ENCODE results near the gene HOXC6.

Gene HOXC6

GRCh38 chr12:54004841-54005530 is 23.3 kb upstream of the HOXC6 start:
- peaks cover 43% of the 10 kb centered on the region for H3K27me3 Mint-ChIP-seq

GRCh38 chr12:54005531-54005852 is 22.7 kb upstream of the HOXC6 start:
- Mint-ChIP-seq H3K9me3 (ENCODE audit: low read depth) (no peaks in the 10 kb centered on the region), H3K27ac (no peak overlapping the region), H3K4me1 (ENCODE audit: low read depth) (peaks cover 22% of the 10 kb centered on the region), H3K27me3 (peaks cover 46% of the 10 kb centered on the region), H3K4me3 (peak overlapping the region; percentile 38), H3K36me3 (no peaks in the 10 kb centered on the region)

More at GRCh38 chr12:54004841-54005530, 23.3 kb upstream of the HOXC6 start:
- Mint-ChIP-seq H3K36me3 (no peaks in the 10 kb centered on the region), H3K27ac (no peak overlapping the region), H3K4me1 (ENCODE audit: low read depth) (peaks cover 23% of the 10 kb centered on the region), H3K9me3 (ENCODE audit: low read depth) (no peaks in the 10 kb centered on the region), H3K4me3 (peak overlapping the region; percentile 38)

- peaks cover 48% of the 10 kb centered on the region for H3K27me3 Mint-ChIP-seq
- H3K27ac Mint-ChIP-seq = no peak overlapping the region
- no peaks in the 10 kb centered on the region for H3K36me3 Mint-ChIP-seq
- H3K9me3 Mint-ChIP-seq (ENCODE audit: low read depth) = no peaks in the 10 kb centered on the region
- peak overlapping the region; percentile 85 for H3K4me3 Mint-ChIP-seq
- peaks cover 23% of the 10 kb centered on the region for H3K4me1 Mint-ChIP-seq (ENCODE audit: low read depth)
These were observed 22.2 kb upstream of the HOXC6 start for GRCh38 chr12:54005853-54006558.

GRCh38 chr12:54006559-54007220 is 21.6 kb upstream of the HOXC6 start:
- Mint-ChIP-seq H3K4me3 (peak overlapping the region; percentile 85), H3K9me3 (ENCODE audit: low read depth) (no peaks in the 10 kb centered on the region), H3K27me3 (peaks cover 55% of the 10 kb centered on the region), H3K4me1 (ENCODE audit: low read depth) (peaks cover 29% of the 10 kb centered on the region), H3K36me3 (no peaks in the 10 kb centered on the region), H3K27ac (no peak overlapping the region)

GRCh38 chr12:54007538-54008259 is 20.5 kb upstream of the HOXC6 start:
- peaks cover 26% of the 10 kb centered on the region for H3K4me1 Mint-ChIP-seq (ENCODE audit: low read depth)
- no peak overlapping the region for H3K27ac Mint-ChIP-seq
- no peaks in the 10 kb centered on the region for H3K36me3 Mint-ChIP-seq
- H3K9me3 Mint-ChIP-seq (ENCODE audit: low read depth) = no peaks in the 10 kb centered on the region
- H3K27me3 Mint-ChIP-seq = peaks cover 53% of the 10 kb centered on the region
- H3K4me3 Mint-ChIP-seq = no peak overlapping the region

GRCh38 chr12:54008260-54008552 is 20.0 kb upstream of the HOXC6 start:
- H3K4me3 Mint-ChIP-seq = no peak overlapping the region

GRCh38 chr12:54009171-54010052 is 18.8 kb upstream of the HOXC6 start:
- H3K9me3 Mint-ChIP-seq (ENCODE audit: low read depth) = no peaks in the 10 kb centered on the region
- H3K27ac Mint-ChIP-seq = peak overlapping the region; percentile 22
- peak overlapping the region; percentile 80 for H3K4me3 Mint-ChIP-seq
- no peaks in the 10 kb centered on the region for H3K36me3 Mint-ChIP-seq
- H3K4me1 Mint-ChIP-seq (ENCODE audit: low read depth) = peaks cover 26% of the 10 kb centered on the region
- peaks cover 49% of the 10 kb centered on the region for H3K27me3 Mint-ChIP-seq

More at GRCh38 chr12:54008260-54008552, 20.0 kb upstream of the HOXC6 start:
- Mint-ChIP-seq H3K27ac (no peak overlapping the region), H3K36me3 (no peaks in the 10 kb centered on the region), H3K27me3 (peaks cover 53% of the 10 kb centered on the region), H3K9me3 (ENCODE audit: low read depth) (no peaks in the 10 kb centered on the region), H3K4me1 (ENCODE audit: low read depth) (peaks cover 26% of the 10 kb centered on the region)

- no peaks in the 10 kb centered on the region for H3K36me3 Mint-ChIP-seq
- peak overlapping the region; percentile 42 for H3K4me3 Mint-ChIP-seq
- H3K4me1 Mint-ChIP-seq (ENCODE audit: low read depth) = peaks cover 30% of the 10 kb centered on the region
- H3K9me3 Mint-ChIP-seq (ENCODE audit: low read depth) = no peaks in the 10 kb centered on the region
- peaks cover 54% of the 10 kb centered on the region for H3K27me3 Mint-ChIP-seq
- H3K27ac Mint-ChIP-seq = no peak overlapping the region
These were observed 17.9 kb upstream of the HOXC6 start for GRCh38 chr12:54010053-54010971.

GRCh38 chr12:54010972-54011664 is 17.1 kb upstream of the HOXC6 start:
- H3K9me3 Mint-ChIP-seq (ENCODE audit: low read depth) = no peaks in the 10 kb centered on the region
- H3K27ac Mint-ChIP-seq = no peak overlapping the region
- H3K36me3 Mint-ChIP-seq = no peaks in the 10 kb centered on the region
- H3K27me3 Mint-ChIP-seq = peaks cover 49% of the 10 kb centered on the region
- peak overlapping the region; percentile 60 for H3K4me3 Mint-ChIP-seq
- peaks cover 27% of the 10 kb centered on the region for H3K4me1 Mint-ChIP-seq (ENCODE audit: low read depth)

GRCh38 chr12:54011665-54012532 is 16.3 kb upstream of the HOXC6 start:
- Mint-ChIP-seq H3K4me3 (peak overlapping the region; percentile 48), H3K27ac (no peak overlapping the region), H3K9me3 (ENCODE audit: low read depth) (no peaks in the 10 kb centered on the region), H3K36me3 (no peaks in the 10 kb centered on the region), H3K4me1 (ENCODE audit: low read depth) (peaks cover 23% of the 10 kb centered on the region), H3K27me3 (peaks cover 46% of the 10 kb centered on the region)

- H3K27ac Mint-ChIP-seq = no peak overlapping the region
- H3K9me3 Mint-ChIP-seq (ENCODE audit: low read depth) = no peaks in the 10 kb centered on the region
- peaks cover 29% of the 10 kb centered on the region for H3K4me1 Mint-ChIP-seq (ENCODE audit: low read depth)
- H3K4me3 Mint-ChIP-seq = no peak overlapping the region
- no peaks in the 10 kb centered on the region for H3K36me3 Mint-ChIP-seq
- H3K27me3 Mint-ChIP-seq = peaks cover 43% of the 10 kb centered on the region
These were observed 15.4 kb upstream of the HOXC6 start for GRCh38 chr12:54012631-54013409.

Measured in activated naive CD8-positive, alpha-beta T cell (primary cell).